NCI-H2107 treated with DMSO at 0.1 percent for 48 hours (cell line): Measurements from ENCODE around the gene TXNRD2.

Experiments
- DNase-seq: peaks from one replicate; lab custom pipeline; 2025; ENCODE audit not compliant: unreplicated experiment; lab: John Stamatoyannopoulos, UW

The TXNRD2 gene

GRCh38 chr22:19877626-19878339 is 63.8 kb downstream of the TXNRD2 start:
- no peak for DNase-seq

- DNase-seq: no peak
These were observed 64.5 kb downstream of the TXNRD2 start for GRCh38 chr22:19876941-19877625.

GRCh38 chr22:19876314-19876940 is 65.2 kb downstream of the TXNRD2 start:
- DNase-seq: no peak

- DNase-seq: no peak
These were observed 65.9 kb downstream of the TXNRD2 start for GRCh38 chr22:19875531-19876313.

- DNase-seq: no peak
These were observed 66.5 kb downstream of the TXNRD2 start for GRCh38 chr22:19875061-19875530.

GRCh38 chr22:19874307-19875060 is 67.1 kb downstream of the TXNRD2 start:
- peak; percentile 60 for DNase-seq

- DNase-seq: no peak
These were observed 67.7 kb downstream of the TXNRD2 start for GRCh38 chr22:19873960-19874306.

GRCh38 chr22:19873138-19873959 is 68.3 kb downstream of the TXNRD2 start:
- DNase-seq: no peak

GRCh38 chr22:19872779-19873137 is 68.9 kb downstream of the TXNRD2 start:
- DNase-seq: peak; percentile 15

GRCh38 chr22:19871845-19872778 is 69.5 kb downstream of the TXNRD2 start:
- no peak for DNase-seq

- no peak for DNase-seq
These were observed 70.4 kb downstream of the TXNRD2 start for GRCh38 chr22:19871023-19871844.

GRCh38 chr22:19870153-19871022 is 71.2 kb downstream of the TXNRD2 start:
- no peak for DNase-seq

GRCh38 chr22:19869497-19870152 is 72.0 kb downstream of the TXNRD2 start:
- DNase-seq: no peak

GRCh38 chr22:19868773-19869471 is 72.7 kb downstream of the TXNRD2 start:
- no peak for DNase-seq

GRCh38 chr22:19868333-19868732 is 73.3 kb downstream of the TXNRD2 start:
- no peak for DNase-seq

GRCh38 chr22:19867617-19868016 is 74.0 kb downstream of the TXNRD2 start:
- DNase-seq: no peak
